Astrocyte (in vitro differentiated cells and primary cell): ENCODE data around the gene PPP6R3. TPM values are rescaled to one million over a fixed set of nuclear protein-coding genes. Genes with fewer than 3 reads are reported as not detected.

ENCODE experiments used
- DNase-seq: peaks from one replicate; pipeline ENCODE4 v3.0.0-alpha.2; 2010; ENCODE audit warnings: low read depth
- FAIRE-seq: peaks from 2 replicates; lab custom pipeline; 2011; peaks lifted over from hg19 to GRCh38; lab: Jason Lieb, UNC
- H2AFZ ChIP-seq: 2 replicates; pipeline ENCODE4 v1.6.0; 2012; ENCODE audit warnings: low read depth, low read length, inconsistent platforms
- H3K27ac ChIP-seq: 2 replicates; pipeline ENCODE4 v1.5.1; 2011; ENCODE audit warnings: low read depth, low read length, inconsistent platforms
- H3K27me3 ChIP-seq: 2 replicates; pipeline ENCODE4 v1.6.0; 2011; ENCODE audit warnings: low read length, inconsistent platforms; ENCODE audit not compliant: insufficient read depth
- H3K36me3 ChIP-seq: 2 replicates; pipeline ENCODE4 v1.5.1; 2011; ENCODE audit warnings: low read length, inconsistent platforms; ENCODE audit not compliant: insufficient read depth
- H3K4me1 ChIP-seq: 2 replicates; pipeline ENCODE4 v1.5.1; 2011; ENCODE audit warnings: low read length, inconsistent platforms; ENCODE audit not compliant: insufficient read depth
- H3K4me2 ChIP-seq: 2 replicates; pipeline ENCODE4 v1.6.0; 2012; ENCODE audit warnings: low read length, inconsistent platforms
- H3K4me3 ChIP-seq: 2 replicates; pipeline ENCODE4 v1.5.1; 2011; ENCODE audit warnings: low read depth, mild to moderate bottlenecking, low read length, inconsistent platforms; ENCODE audit not compliant: insufficient read depth
- H3K79me2 ChIP-seq: 2 replicates; pipeline ENCODE4 v1.6.0; 2012; ENCODE audit warnings: mild to moderate bottlenecking, low read length, inconsistent platforms; ENCODE audit not compliant: insufficient read depth
- H3K9ac ChIP-seq: 2 replicates; pipeline ENCODE4 v1.6.0; 2012; ENCODE audit warnings: mild to moderate bottlenecking, low read length, inconsistent platforms
- H3K9me3 ChIP-seq: 2 replicates; pipeline ENCODE4 v1.5.1; 2012; ENCODE audit warnings: low read depth, mild to moderate bottlenecking, low read length, inconsistent platforms; ENCODE audit not compliant: insufficient read depth
- H4K20me1 ChIP-seq: 2 replicates; pipeline ENCODE4 v1.6.0; 2012; ENCODE audit warnings: low read length, inconsistent platforms; ENCODE audit not compliant: insufficient read depth
- H3K27ac Mint-ChIP-seq: one replicate; pipeline ENCODE4 v1.8.0; 2021; ENCODE audit warnings: mild to moderate bottlenecking, mixed read lengths; ENCODE audit not compliant: unreplicated experiment
- H3K27me3 Mint-ChIP-seq: one replicate; pipeline ENCODE4 v1.8.0; 2021; ENCODE audit warnings: low read depth, mixed read lengths; ENCODE audit not compliant: unreplicated experiment
- H3K36me3 Mint-ChIP-seq: one replicate; pipeline ENCODE4 v1.8.0; 2021; ENCODE audit warnings: low read depth, mixed read lengths; ENCODE audit not compliant: unreplicated experiment
- H3K4me1 Mint-ChIP-seq: one replicate; pipeline ENCODE4 v1.8.0; 2021; ENCODE audit warnings: low read depth, mixed read lengths; ENCODE audit not compliant: unreplicated experiment
- H3K4me3 Mint-ChIP-seq: one replicate; pipeline ENCODE4 v1.8.0; 2021; ENCODE audit warnings: mild to moderate bottlenecking, moderate library complexity, mixed read lengths; ENCODE audit not compliant: unreplicated experiment
- H3K9me3 Mint-ChIP-seq: one replicate; pipeline ENCODE4 v1.8.0; 2021; ENCODE audit warnings: mild to moderate bottlenecking, mixed read lengths; ENCODE audit not compliant: unreplicated experiment
- EZH2 ChIP-seq: IDR thresholded peaks from 2 replicates; pipeline ENCODE4 v1.6.1; 2012; ENCODE audit warnings: mild to moderate bottlenecking, low read length, inconsistent platforms; ENCODE audit not compliant: insufficient read depth
- total RNA-seq: library from RNA; stranded (reverse); gene quantifications from 2 replicates; pipeline ENCODE4 v1.2.1, GENCODE V29; 2021
- TF ChIP-seq, protein P1 (sequence below): IDR thresholded peaks from 2 replicates; pipeline ENCODE4 v1.5.1; 2011; ENCODE audit warnings: low read depth, mild to moderate bottlenecking, inconsistent platforms, low read length, moderate library complexity; ENCODE audit not compliant: insufficient read depth

Gene PPP6R3
- total RNA-seq, 1 donor from 2014 or later = 97.8 TPM

DNA sequence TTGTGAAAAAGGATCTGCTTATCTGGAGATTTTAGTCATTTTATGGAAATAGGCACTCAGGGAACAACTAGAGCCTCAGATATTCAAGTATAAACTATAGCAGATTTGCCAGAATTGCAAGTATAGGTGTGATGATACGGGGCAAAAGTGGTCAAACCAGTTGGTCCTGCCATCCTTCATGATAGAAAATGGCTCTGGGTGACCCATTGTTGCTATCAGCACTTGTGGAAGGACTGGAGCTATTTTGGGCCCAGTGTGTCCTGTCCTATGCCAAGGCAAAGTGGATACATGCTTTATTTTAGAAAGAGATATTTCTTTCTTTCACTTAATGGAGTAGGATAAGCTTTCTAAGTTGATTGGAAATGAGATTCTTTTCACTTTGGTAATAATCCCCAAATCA lies 85.2 kb downstream of the PPP6R3 start:
- DNase-seq (no peak), FAIRE-seq (no peak)
- Histone ChIP-seq H3K79me2 (peaks cover 81% of the 10 kb centered on the region), H3K27ac (no peak overlapping the region), H3K36me3 (peaks cover 17% of the 10 kb centered on the region), H3K27me3 (no peaks in the 10 kb centered on the region), H3K9ac (no peak overlapping the region), H3K4me3 (no peak overlapping the region), H2AFZ (no peak overlapping the region), H3K4me1 (peaks cover 25% of the 10 kb centered on the region), H3K4me2 (no peak overlapping the region), H4K20me1 (peaks cover 85% of the 10 kb centered on the region), H3K9me3 (no peaks in the 10 kb centered on the region)
- TF ChIP-seq EZH2 = no peak
- TF ChIP-seq, protein P1, sequence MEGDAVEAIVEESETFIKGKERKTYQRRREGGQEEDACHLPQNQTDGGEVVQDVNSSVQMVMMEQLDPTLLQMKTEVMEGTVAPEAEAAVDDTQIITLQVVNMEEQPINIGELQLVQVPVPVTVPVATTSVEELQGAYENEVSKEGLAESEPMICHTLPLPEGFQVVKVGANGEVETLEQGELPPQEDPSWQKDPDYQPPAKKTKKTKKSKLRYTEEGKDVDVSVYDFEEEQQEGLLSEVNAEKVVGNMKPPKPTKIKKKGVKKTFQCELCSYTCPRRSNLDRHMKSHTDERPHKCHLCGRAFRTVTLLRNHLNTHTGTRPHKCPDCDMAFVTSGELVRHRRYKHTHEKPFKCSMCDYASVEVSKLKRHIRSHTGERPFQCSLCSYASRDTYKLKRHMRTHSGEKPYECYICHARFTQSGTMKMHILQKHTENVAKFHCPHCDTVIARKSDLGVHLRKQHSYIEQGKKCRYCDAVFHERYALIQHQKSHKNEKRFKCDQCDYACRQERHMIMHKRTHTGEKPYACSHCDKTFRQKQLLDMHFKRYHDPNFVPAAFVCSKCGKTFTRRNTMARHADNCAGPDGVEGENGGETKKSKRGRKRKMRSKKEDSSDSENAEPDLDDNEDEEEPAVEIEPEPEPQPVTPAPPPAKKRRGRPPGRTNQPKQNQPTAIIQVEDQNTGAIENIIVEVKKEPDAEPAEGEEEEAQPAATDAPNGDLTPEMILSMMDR = no peak
- Mint-ChIP-seq H3K36me3 (peaks cover 33% of the 10 kb centered on the region), H3K9me3 (no peaks in the 10 kb centered on the region), H3K27me3 (no peaks in the 10 kb centered on the region), H3K27ac (no peak overlapping the region), H3K4me1 (peaks cover 57% of the 10 kb centered on the region), H3K4me3 (no peak overlapping the region)

DNA sequence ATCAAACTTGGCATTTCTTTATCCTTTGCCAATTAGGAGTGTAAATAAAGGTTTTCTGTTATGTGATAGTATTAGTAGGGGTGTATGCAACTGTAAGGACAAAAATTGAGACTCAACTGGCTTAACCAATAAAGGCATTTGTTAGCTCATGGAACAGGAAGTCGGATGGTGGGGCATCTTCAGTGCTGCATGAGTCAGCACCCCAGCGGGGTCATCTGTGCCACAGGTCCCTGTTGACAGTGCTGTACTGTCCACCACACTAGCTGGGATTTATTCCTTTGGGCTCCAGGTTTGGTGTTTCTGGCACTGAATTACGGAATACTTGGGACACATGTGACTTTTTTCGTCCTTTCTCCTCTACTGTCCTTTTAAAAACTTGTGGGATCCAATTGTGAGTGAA lies 86.0 kb downstream of the PPP6R3 start:
- Mint-ChIP-seq H3K9me3 (no peaks in the 10 kb centered on the region), H3K4me1 (peaks cover 55% of the 10 kb centered on the region), H3K4me3 (no peak overlapping the region), H3K27ac (peak overlapping the region; percentile 48), H3K36me3 (peaks cover 32% of the 10 kb centered on the region), H3K27me3 (no peaks in the 10 kb centered on the region)
- TF ChIP-seq, protein P1 = no peak
- TF ChIP-seq EZH2 = no peak
- no peak overlapping the region for H2AFZ ChIP-seq
- DNase-seq (peak; percentile 16), FAIRE-seq (peak; percentile 13)
- peaks cover 17% of the 10 kb centered on the region for H3K36me3 ChIP-seq
- no peak overlapping the region for H3K4me3 ChIP-seq
- H3K9me3 ChIP-seq = no peaks in the 10 kb centered on the region
- H4K20me1 ChIP-seq = peaks cover 81% of the 10 kb centered on the region
- no peak overlapping the region for H3K27ac ChIP-seq
- H3K79me2 ChIP-seq = peaks cover 75% of the 10 kb centered on the region
- no peak overlapping the region for H3K4me2 ChIP-seq
- no peak overlapping the region for H3K9ac ChIP-seq
- no peaks in the 10 kb centered on the region for H3K27me3 ChIP-seq
- peaks cover 24% of the 10 kb centered on the region for H3K4me1 ChIP-seq

DNA sequence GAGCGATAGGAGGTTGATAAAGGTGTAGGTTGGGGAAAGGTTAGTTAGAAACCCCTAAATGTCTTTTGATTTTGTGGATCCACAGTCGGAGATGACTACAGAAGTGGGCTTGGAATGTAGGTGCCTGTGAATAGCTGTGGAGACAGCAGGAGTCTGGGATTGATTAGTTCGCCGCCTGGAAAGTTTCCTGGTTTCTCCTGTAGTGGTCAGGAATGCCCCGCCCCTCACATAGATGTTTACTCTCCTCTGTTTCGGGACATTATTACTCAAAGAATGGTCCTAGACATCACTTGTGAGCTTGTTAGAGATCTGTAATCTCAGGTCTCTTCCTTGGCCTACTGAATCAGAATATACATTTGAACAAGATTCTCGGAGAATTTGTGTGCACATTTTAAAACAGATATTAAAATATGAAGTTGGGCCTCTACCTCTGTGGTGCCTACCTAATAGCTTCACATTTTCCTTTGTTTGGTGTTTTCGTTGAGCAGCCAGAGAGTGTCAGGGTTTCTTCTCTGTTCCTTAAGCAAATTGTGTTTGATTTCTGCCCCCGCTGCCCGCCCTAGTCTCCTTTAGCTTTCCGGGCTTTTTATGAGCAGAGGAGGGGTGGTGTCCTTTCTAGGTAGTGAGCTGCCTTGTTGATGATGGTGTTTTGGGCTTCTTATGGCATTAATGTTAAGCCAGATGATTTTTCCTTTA lies 89.4 kb downstream of the PPP6R3 start:
- Mint-ChIP-seq H3K4me3 (peak overlapping the region; percentile 51), H3K27ac (peak overlapping the region; percentile 64), H3K36me3 (peaks cover 26% of the 10 kb centered on the region), H3K4me1 (peaks cover 33% of the 10 kb centered on the region), H3K9me3 (no peaks in the 10 kb centered on the region), H3K27me3 (no peaks in the 10 kb centered on the region)
- Histone ChIP-seq H3K4me2 (no peak overlapping the region), H2AFZ (no peak overlapping the region), H3K79me2 (peaks cover 65% of the 10 kb centered on the region), H3K27ac (no peak overlapping the region), H3K9me3 (no peaks in the 10 kb centered on the region), H3K4me1 (peaks cover 5% of the 10 kb centered on the region), H3K4me3 (no peak overlapping the region), H3K9ac (no peak overlapping the region), H4K20me1 (peaks cover 73% of the 10 kb centered on the region), H3K27me3 (no peaks in the 10 kb centered on the region), H3K36me3 (peaks cover 27% of the 10 kb centered on the region)
- DNase-seq = peak; percentile 42
- TF ChIP-seq EZH2 = no peak
- TF ChIP-seq, protein P1 = no peak
- no peak for FAIRE-seq
